ENCODE measurements around the gene SLC39A5. TPM values are rescaled to one million over a fixed set of nuclear protein-coding genes. Genes with fewer than 3 reads are reported as not detected.

The SLC39A5 gene
- total and polyA plus RNA-seq, 2 of the 13 experiments (the other 11 are each of a cell fraction or from before 2014, with no cell fraction given) = 59.7 to 101 TPM

DNA sequence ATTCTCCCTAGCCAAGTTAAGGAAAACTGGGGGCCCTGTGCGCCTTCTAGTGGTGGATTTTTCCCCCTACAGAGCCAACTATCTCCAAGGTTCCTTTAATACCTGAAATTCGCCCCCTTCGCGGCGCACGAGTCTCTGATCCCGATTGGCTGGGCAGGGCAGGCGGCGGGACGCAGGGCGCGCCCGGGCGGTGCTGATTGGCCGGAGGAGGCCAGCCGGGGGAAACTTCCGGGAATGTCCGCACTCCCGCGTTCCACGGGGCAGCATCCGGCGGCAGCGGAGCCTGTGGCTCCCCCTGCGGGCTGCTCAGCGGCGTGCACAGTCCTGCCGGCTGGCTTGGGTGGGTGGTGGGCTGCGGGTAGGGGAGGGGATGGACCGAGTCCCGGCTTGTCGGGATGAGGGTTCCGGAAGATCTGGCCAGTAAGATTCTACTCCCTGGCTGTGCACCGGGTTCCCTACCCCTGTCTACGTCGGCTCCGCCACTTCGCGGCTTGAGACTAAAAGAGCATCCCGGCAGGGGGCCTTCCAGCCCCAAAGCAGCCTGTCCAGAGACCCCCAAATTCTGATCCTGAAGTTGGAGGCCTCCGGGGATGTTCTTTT, 5.6 kb upstream of the SLC39A5 start, which contains the start of gene NABP2 (continued):
- TF ChIP-seq, protein P1, sequence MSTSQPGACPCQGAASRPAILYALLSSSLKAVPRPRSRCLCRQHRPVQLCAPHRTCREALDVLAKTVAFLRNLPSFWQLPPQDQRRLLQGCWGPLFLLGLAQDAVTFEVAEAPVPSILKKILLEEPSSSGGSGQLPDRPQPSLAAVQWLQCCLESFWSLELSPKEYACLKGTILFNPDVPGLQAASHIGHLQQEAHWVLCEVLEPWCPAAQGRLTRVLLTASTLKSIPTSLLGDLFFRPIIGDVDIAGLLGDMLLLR (CRISPR knock-in tag; IDR thresholded peaks at IDR 0.05) = no peak
- TF ChIP-seq ZNF451 (CRISPR knock-in tag; IDR thresholded peaks at IDR 0.05) (no peak), ZNF614 (CRISPR knock-in tag; IDR thresholded peaks at IDR 0.05; ENCODE audit: borderline replicate concordance) (no peak), ZNF331 (CRISPR knock-in tag; IDR thresholded peaks at IDR 0.05) (peak; percentile 26; the same call in 1 of the 2 replicates), TCF7 (IDR thresholded peaks at IDR 0.05; ENCODE audit: low read depth) (no peak), TRIM24 (CRISPR knock-in tag; IDR thresholded peaks at IDR 0.05) (no peak), YEATS2 (CRISPR knock-in tag; IDR thresholded peaks at IDR 0.05; ENCODE audit: borderline replicate concordance) (peak; percentile 88), ESRRA (CRISPR knock-in tag; IDR thresholded peaks at IDR 0.05; ENCODE audit: low read depth) (no peak), SIN3A (IDR thresholded peaks at IDR 0.05; ENCODE audit: borderline replicate concordance, low read depth, low read length) (peak; percentile 77; the same call in 1 of the 2 replicates), THAP7 (CRISPR knock-in tag; IDR thresholded peaks at IDR 0.05) (no peak), RCOR2 (CRISPR knock-in tag; IDR thresholded peaks at IDR 0.05) (peak; percentile 36; the same call in 1 of the 2 replicates), PATZ1 (CRISPR knock-in tag; IDR thresholded peaks at IDR 0.05) (peak; percentile 77), ZNF850 (CRISPR knock-in tag; conservative IDR thresholded peaks at IDR 0.05) (no peak), CENPT (CRISPR knock-in tag; IDR thresholded peaks at IDR 0.05; ENCODE audit: low read depth) (no peak), NR1H2 (CRISPR knock-in tag; IDR thresholded peaks at IDR 0.05; ENCODE audit: borderline replicate concordance, low read depth) (no peak), ZNF775 (CRISPR knock-in tag; IDR thresholded peaks at IDR 0.05; ENCODE audit: borderline replicate concordance) (no peak), GABPB1 (CRISPR knock-in tag; IDR thresholded peaks at IDR 0.05) (peak; percentile 97), ZBTB46 (CRISPR knock-in tag; IDR thresholded peaks at IDR 0.05; ENCODE audit: borderline replicate concordance) (no peak), TARDBP (CRISPR knock-in tag; IDR thresholded peaks at IDR 0.05) (peak; percentile 64; the same call in 1 of the 2 replicates), SOX5 (CRISPR knock-in tag; IDR thresholded peaks at IDR 0.05; ENCODE audit: borderline replicate concordance) (0 out of 2 replicates have a peak, but pooled peaks have one; percentile 28), MTF2 (CRISPR knock-in tag; IDR thresholded peaks at IDR 0.05; ENCODE audit: borderline replicate concordance) (peak; percentile 58; the same call in 1 of the 2 replicates)
- TF ChIP-seq, protein P2, sequence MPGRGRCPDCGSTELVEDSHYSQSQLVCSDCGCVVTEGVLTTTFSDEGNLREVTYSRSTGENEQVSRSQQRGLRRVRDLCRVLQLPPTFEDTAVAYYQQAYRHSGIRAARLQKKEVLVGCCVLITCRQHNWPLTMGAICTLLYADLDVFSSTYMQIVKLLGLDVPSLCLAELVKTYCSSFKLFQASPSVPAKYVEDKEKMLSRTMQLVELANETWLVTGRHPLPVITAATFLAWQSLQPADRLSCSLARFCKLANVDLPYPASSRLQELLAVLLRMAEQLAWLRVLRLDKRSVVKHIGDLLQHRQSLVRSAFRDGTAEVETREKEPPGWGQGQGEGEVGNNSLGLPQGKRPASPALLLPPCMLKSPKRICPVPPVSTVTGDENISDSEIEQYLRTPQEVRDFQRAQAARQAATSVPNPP (CRISPR knock-in tag; IDR thresholded peaks at IDR 0.05) = no peak

All from HepG2 (cell line).